H1 (cell line): Measurements from ENCODE around the gene GLCE. TPM values are rescaled to one million over a fixed set of nuclear protein-coding genes. Genes with fewer than 3 reads are reported as not detected.

ENCODE experiments used
- CTCF ChIA-PET: fragments of 300-600 bp; sonication (Branson Sonifier 250); formaldehyde crosslinking; loops from one replicate; lab custom pipeline; 2021; ENCODE audit not compliant: partially characterized antibody; lab: Charles Lee
- POLR2A ChIA-PET: fragments of 300-600 bp; sonication (Branson Sonifier 250); formaldehyde crosslinking; loops from one replicate; lab custom pipeline; 2021; ENCODE audit warnings: inconsistent platforms; ENCODE audit not compliant: partially characterized antibody; lab: Charles Lee
- DNase-seq, 2 experiments: peaks; one replicate each; pipeline versions ENCODE4 v3.0.0 to v3.0.0-alpha.2; 2010 to 2022; ENCODE audit warnings: low spot score in 2 of 2, low read depth in 1 of 2, mixed read lengths in 1 of 2
- FAIRE-seq: peaks from 2 replicates; lab custom pipeline; 2011; peaks lifted over from hg19 to GRCh38; lab: Jason Lieb, UNC
- H2AFZ ChIP-seq: 2 replicates; pipeline ENCODE4 v1.8.1; 2012; ENCODE audit warnings: low read length, inconsistent platforms
- H2AK5ac ChIP-seq: 2 replicates; pipeline ENCODE4 v1.6.1; 2013; ENCODE audit warnings: low read depth, low read length
- H2BK120ac ChIP-seq: replicated peaks from 2 replicates; pipeline ENCODE3; 2013; ENCODE audit warnings: low read depth, low read length, inconsistent platforms
- H2BK12ac ChIP-seq: 2 replicates; pipeline ENCODE4 v1.6.1; 2013; ENCODE audit warnings: low read depth, low read length
- H2BK15ac ChIP-seq: 2 replicates; pipeline ENCODE4 v1.6.1; 2013; ENCODE audit warnings: low read length
- H2BK20ac ChIP-seq: 2 replicates; pipeline ENCODE4 v1.6.1; 2013; ENCODE audit warnings: low read length
- H2BK5ac ChIP-seq: 2 replicates; pipeline ENCODE4 v1.6.1; 2013; ENCODE audit warnings: low read depth, low read length
- H3K14ac ChIP-seq: 2 replicates; pipeline ENCODE4 v1.6.1; 2013; ENCODE audit warnings: inconsistent platforms; ENCODE audit not compliant: insufficient read length
- H3K18ac ChIP-seq: 2 replicates; pipeline ENCODE4 v1.6.1; 2013; ENCODE audit warnings: low read length; ENCODE audit errors: extremely low read depth
- H3K23ac ChIP-seq: 2 replicates; pipeline ENCODE4 v1.6.1; 2013; ENCODE audit warnings: inconsistent platforms; ENCODE audit not compliant: insufficient read length
- H3K23me2 ChIP-seq: 2 replicates; pipeline ENCODE4 v1.6.1; 2013; ENCODE audit warnings: low read depth, low read length
- H3K27ac ChIP-seq: 2 replicates; pipeline ENCODE4 v1.6.1; 2011; ENCODE audit warnings: low read depth, low read length, inconsistent platforms
- H3K27me3 ChIP-seq, 4 experiments: replicated peaks in 1 of 4; 1 replicate in 1 of 4; 2 replicates in 3 of 4; pipeline versions ENCODE4 v1.6.1 to v1.8.1; 2011 to 2013; ENCODE audit warnings: low read length in 3 of 4, mild to moderate bottlenecking in 3 of 4, inconsistent platforms in 2 of 4, mixed read lengths in 2 of 4, moderate library complexity in 1 of 4; ENCODE audit not compliant: control insufficient read depth in 3 of 4, insufficient read depth in 3 of 4; ENCODE audit errors: extremely low read depth in 1 of 4
- H3K36me3 ChIP-seq, 4 experiments: 2 replicates each; pipeline versions ENCODE4 v1.6.1 to v1.8.1; 2011 to 2013; ENCODE audit warnings: mild to moderate bottlenecking in 4 of 4, low read length in 3 of 4, moderate library complexity in 2 of 4, control low read depth in 1 of 4, inconsistent platforms in 1 of 4; ENCODE audit not compliant: insufficient read depth in 4 of 4, control insufficient read depth in 2 of 4
- H3K4ac ChIP-seq: replicated peaks from 2 replicates; pipeline ENCODE3; 2013; ENCODE audit warnings: low read length, low read depth, mixed read lengths, inconsistent platforms; ENCODE audit not compliant: insufficient read length
- H3K4me1 ChIP-seq, 4 experiments: replicated peaks in 1 of 4; 1 replicate in 1 of 4; 2 replicates in 3 of 4; pipeline versions ENCODE4 v1.6.1 to v1.8.1; 2011 to 2013; ENCODE audit warnings: low read length in 3 of 4, inconsistent platforms in 2 of 4, mixed read lengths in 1 of 4; ENCODE audit not compliant: insufficient read depth in 4 of 4, control insufficient read depth in 3 of 4
- H3K4me2 ChIP-seq, 2 experiments: 2 replicates each; pipeline versions ENCODE4 v1.6.1 to v1.8.1; 2011 to 2013; ENCODE audit warnings: low read depth in 2 of 2, low read length in 2 of 2, control low read depth in 1 of 2, inconsistent platforms in 1 of 2, mild to moderate bottlenecking in 1 of 2; ENCODE audit not compliant: insufficient read depth in 1 of 2
- H3K4me3 ChIP-seq, 4 experiments: fragments of 200-600, 300-600 bp in 1 of 4; sonication (generic), shearing (Covaris generic), sonication (Bioruptor Twin) in 1 of 4; 2 replicates each; pipeline versions ENCODE4 v1.5.1 to v1.8.1; 2011 to 2016; ENCODE audit warnings: low read length in 4 of 4, low read depth in 3 of 4, control low read depth in 2 of 4, inconsistent platforms in 2 of 4, mild to moderate bottlenecking in 2 of 4, mixed read lengths in 1 of 4, moderate library complexity in 1 of 4; ENCODE audit not compliant: insufficient read depth in 2 of 4; ENCODE audit errors: extremely low read depth in 1 of 4
- H3K56ac ChIP-seq: replicated peaks from 2 replicates; pipeline ENCODE3; 2013; ENCODE audit warnings: low read depth, mild to moderate bottlenecking, mixed read lengths, low read length, inconsistent platforms; ENCODE audit not compliant: insufficient read length
- H3K79me1 ChIP-seq: 2 replicates; pipeline ENCODE4 v1.6.1; 2013; ENCODE audit warnings: low read depth, low read length, control low read depth
- H3K79me2 ChIP-seq, 2 experiments: 2 replicates each; pipeline versions ENCODE4 v1.6.1 to v1.8.1; 2012 to 2013; ENCODE audit warnings: low read length in 2 of 2, mild to moderate bottlenecking in 2 of 2, inconsistent platforms in 1 of 2; ENCODE audit not compliant: insufficient read depth in 2 of 2, control insufficient read depth in 1 of 2
- H3K9ac ChIP-seq, 4 experiments: replicated peaks in 1 of 4; 1 replicate in 1 of 4; 2 replicates in 3 of 4; pipeline versions ENCODE4 v1.6.1 to v1.8.1; 2011 to 2013; ENCODE audit warnings: low read depth in 3 of 4, low read length in 3 of 4, control low read depth in 2 of 4, mild to moderate bottlenecking in 2 of 4, moderate library complexity in 2 of 4, inconsistent platforms in 1 of 4; ENCODE audit errors: extremely low read depth in 1 of 4
- H3K9me3 ChIP-seq, 2 experiments: 2 replicates each; pipeline versions ENCODE4 v1.6.1 to v1.8.1; 2012 to 2013; ENCODE audit warnings: mild to moderate bottlenecking in 2 of 2, moderate library complexity in 2 of 2, control low read depth in 1 of 2, inconsistent platforms in 1 of 2, low read depth in 1 of 2, low read length in 1 of 2, mixed read lengths in 1 of 2; ENCODE audit not compliant: insufficient read depth in 2 of 2
- H4K20me1 ChIP-seq, 2 experiments: replicated peaks in 1 of 2; 2 replicates each; pipeline versions ENCODE3 to v1.8.1; 2011 to 2013; ENCODE audit warnings: inconsistent platforms in 2 of 2, low read length in 2 of 2, mild to moderate bottlenecking in 1 of 2; ENCODE audit not compliant: insufficient read depth in 2 of 2, control insufficient read depth in 1 of 2
- H4K5ac ChIP-seq: 2 replicates; pipeline ENCODE4 v1.6.1; 2013; ENCODE audit warnings: low read length, low read depth, mixed read lengths, inconsistent platforms; ENCODE audit not compliant: insufficient read length
- H4K8ac ChIP-seq: 2 replicates; pipeline ENCODE4 v1.8.0; 2013; ENCODE audit warnings: mild to moderate bottlenecking, moderate library complexity, low read length, inconsistent platforms; ENCODE audit not compliant: insufficient read depth; ENCODE audit errors: extremely low read depth
- H4K91ac ChIP-seq: replicated peaks from 2 replicates; pipeline ENCODE3; 2013; ENCODE audit warnings: low read length, mixed read lengths, inconsistent platforms; ENCODE audit not compliant: insufficient read length
- CTCF ChIP-seq, 3 experiments: IDR thresholded peaks; 1 replicate in 2 of 3; 2 replicates in 1 of 3; pipeline versions ENCODE4 v1.5.1 to v1.6.1; 2011; ENCODE audit warnings: low read length in 3 of 3, mild to moderate bottlenecking in 3 of 3, inconsistent platforms in 2 of 3, low read depth in 1 of 3, moderate library complexity in 1 of 3; ENCODE audit not compliant: insufficient read depth in 1 of 3; ENCODE audit errors: control extremely low read depth in 1 of 3
- RXRA ChIP-seq: IDR thresholded peaks from 2 replicates; pipeline ENCODE4 v1.6.1; 2011; ENCODE audit warnings: low read depth, mild to moderate bottlenecking, low read length, moderate library complexity; ENCODE audit not compliant: insufficient read depth
- SP4 ChIP-seq: IDR thresholded peaks from 2 replicates; pipeline ENCODE4 v1.6.1; 2012; ENCODE audit warnings: low read length, inconsistent platforms
- SUZ12 ChIP-seq: fragments of 200-600 bp; sonication (generic); IDR thresholded peaks from 2 replicates; pipeline ENCODE4 v1.6.1; 2012; ENCODE audit warnings: mild to moderate bottlenecking, inconsistent platforms, low read length, moderate library complexity, mixed read lengths
- WGBS, 2 experiments: shearing (Covaris generic) in 1 of 2; methylation state at CpG; one replicate each; pipeline versions ENCODE4 v1.1.6 to v1.1.7; 2013 to 2015; ENCODE audit warnings: low lambda C conversion rate in 2 of 2, mixed read lengths in 2 of 2, inconsistent platforms in 1 of 2, low coverage in 1 of 2, missing lambda C conversion rate in 1 of 2; ENCODE audit not compliant: insufficient replicate concordance in 2 of 2, insufficient coverage in 1 of 2, insufficient read length in 1 of 2; ENCODE audit errors: extremely low coverage in 1 of 2, missing lambda C conversion rate in 1 of 2; 5-methylcytosine and 5-hydroxymethylcytosine counted together
- long read RNA-seq, 2 experiments: library from RNA in 1 of 2; library from capped mRNA in 1 of 2; stranded (forward); transcript quantifications; one replicate each; pipeline ENCODE4 v2.0.0, GENCODE V29; 2021; ENCODE audit warnings: inconsistent platforms in 1 of 2
- polyA minus RNA-seq, 3 experiments: library from RNA; depleted of rRNA, polyadenylated mRNA; stranded (reverse); fragments of >200 nt; gene quantifications; 1 replicate in 2 of 3; 2 replicates in 1 of 3; pipeline ENCODE4 v1.2.3, GENCODE V29; 2011
- polyA plus RNA-seq, 7 experiments: library from polyadenylated mRNA; depleted of rRNA in 3 of 7; stranded (reverse) in 5 of 7; unstranded in 2 of 7; fragments of >200 nt in 5 of 7; fragments of 200-250 nt in 2 of 7; gene quantifications; 1 replicate in 5 of 7; 2 replicates in 1 of 7; 4 replicates in 1 of 7; pipeline versions ENCODE4 v1.2.1 to v1.2.3, GENCODE V29; 2011 to 2013; ENCODE audit warnings: missing spikeins in 2 of 7, mixed read lengths in 2 of 7
- total RNA-seq: library from RNA; stranded (reverse); fragmentation: NEBNext Ultra II Directional; extraction: Animal tissue kit (Norgen Biotek cat#: 25700); gene quantifications from 2 replicates; pipeline ENCODE4 v1.2.1, GENCODE V29; 2021

Gene GLCE
- 16.2 and 17.1 TPM in 2 replicates for total RNA-seq
- polyA plus RNA-seq (2011; rRNA removed): 8.4 and 22.7 TPM in 2 replicates
- polyA plus RNA-seq (2011; cell fraction: cytosol; rRNA removed): 15.1 TPM
- polyA plus RNA-seq (2011; cell fraction: nucleus; rRNA removed): 8.8 TPM
- polyA plus RNA-seq (2012, experiment 1 of 2): 17.3 to 22.2 TPM (median 19.5 TPM) in 4 replicates
- 3.2 TPM for polyA plus RNA-seq (2012, experiment 2 of 2)
- polyA plus RNA-seq (2013, experiment 1 of 2): 10.6 TPM
- polyA plus RNA-seq (2013, experiment 2 of 2): 10.5 TPM
- 23.8 and 45.2 TPM in 2 replicates for polyA minus RNA-seq (2011; rRNA and poly(A)+ RNA removed)
- 13.1 TPM for polyA minus RNA-seq (2011; cell fraction: cytosol; rRNA and poly(A)+ RNA removed)
- 22.8 TPM for polyA minus RNA-seq (2011; cell fraction: nucleus; rRNA and poly(A)+ RNA removed)
- long read RNA-seq, experiment 1, transcript GLCE-204 (3 exons, 1,308 nt): major isoform, 5 of 13 reads
- long read RNA-seq, experiment 1, partial matches to known transcripts: 0 of 13 reads
- long read RNA-seq, experiment 1, other reads (novel, unspliced or antisense): 8 of 13 reads
- long read RNA-seq, experiment 2, transcript GLCE-204 (3 exons, 1,308 nt): major isoform, 6 of 20 reads
- long read RNA-seq, experiment 2, partial matches to known transcripts: 1 of 20 reads
- long read RNA-seq, experiment 2, other reads (novel, unspliced or antisense): 12 of 20 reads

GRCh38 chr15:69160141-69160993, at the start of gene GLCE:
TSS of gene GLCE (plus strand) at chr15:69160635. CDS start at chr15:69255807, 95,172 bp downstream.
- no peak within 1 kb of the TSS for H3K4ac ChIP-seq
- H3K56ac ChIP-seq: peak within 1 kb of the TSS; percentile 42
- H3K18ac ChIP-seq: peak within 1 kb of the TSS; percentile 79; the same call in 1 of the 2 replicates
- H3K23ac ChIP-seq: no peak within 1 kb of the TSS
- H2BK5ac ChIP-seq: peak within 1 kb of the TSS; percentile 67; the same call in 1 of the 2 replicates
- H2AK5ac ChIP-seq: no peak within 1 kb of the TSS
- peaks cover 0 to 9% (median 2%) of the 10 kb centered on the region in 4 experiments; a peak in 4 of 7 replicates for H3K4me1 ChIP-seq
- WGBS, 2 experiments: 1% methylated on average over 61 of the region's 76 CpGs; no CpG with 5 or more reads in 1 of the 2 experiments
- peak within 1 kb of the TSS; percentile 45 for H4K91ac ChIP-seq
- peak within 1 kb of the TSS; percentile 66 to 86 (median 74) for H3K9ac ChIP-seq
- peak within 1 kb of the TSS; percentile 83 for H4K5ac ChIP-seq
- ChIA-PET CTCF (interaction anchor here (0.6 to 1.7 kb wide), 12 partner anchors 11 to 1537 kb away, joined by 3 to 5 read pairs (median 3); no protein-coding TSS in a partner anchor), POLR2A (interaction anchor here (0.9 to 1.9 kb wide), 15 partner anchors 11 to 254 kb away, joined by 3 to 13 read pairs (median 3); partner anchors contain the start of gene KIF23)
- H3K4me3 ChIP-seq: peak within 1 kb of the TSS; percentile 73 to 91 (median 88)
- FAIRE-seq (peak; percentile 77), DNase-seq (peak; percentile 91 to 98)
- H3K23me2 ChIP-seq: peaks cover 10% of the 10 kb centered on the region
- H3K27me3 ChIP-seq: no peaks in the 10 kb centered on the region; a peak in 2 of 7 replicates
- H2BK120ac ChIP-seq: no peak within 1 kb of the TSS
- peak within 1 kb of the TSS; percentile 91 to 94 for H3K4me2 ChIP-seq
- H2BK15ac ChIP-seq: no peak within 1 kb of the TSS; the same call in 1 of the 2 replicates
- peaks cover 0 to 42% of the 10 kb centered on the region in 2 experiments; a peak in 2 of 4 replicates for H3K79me2 ChIP-seq
- H3K9me3 ChIP-seq: no peaks in the 10 kb centered on the region
- peaks cover 4% of the 10 kb centered on the region; the same call in 1 of the 2 replicates for H3K79me1 ChIP-seq
- H2BK20ac ChIP-seq: no peak within 1 kb of the TSS
- peak within 1 kb of the TSS; percentile 54 for H4K8ac ChIP-seq
- peak within 1 kb of the TSS; percentile 83 for H2AFZ ChIP-seq
- no peak within 1 kb of the TSS for H2BK12ac ChIP-seq
- H3K36me3 ChIP-seq: no peaks in the 10 kb centered on the region
- H4K20me1 ChIP-seq: peaks cover 10 to 13% of the 10 kb centered on the region in 2 experiments
- no peak within 1 kb of the TSS for H3K14ac ChIP-seq
- peak within 1 kb of the TSS; percentile 70 for H3K27ac ChIP-seq
- TF ChIP-seq SP4: peak; percentile 59; the same call in 1 of the 2 replicates
- TF ChIP-seq SUZ12: no peak
- no peak for TF ChIP-seq RXRA
- TF ChIP-seq CTCF (IDR thresholded peaks at IDR 0.05; ENCODE audit: control extremely low read depth in 1 of 3, insufficient read depth in 1 of 3, low read depth in 1 of 3, low read length in 3 of 3): no peak
